KBM-7 (cell line): Measurements from ENCODE around the gene ACTR1B.
"Not testable (repeated sequence)": the region's sequence is repeated elsewhere in the genome, so short reads cannot be mapped to it uniquely, and the experiment has no call there.

ENCODE experiments used
- DNase-seq: peaks from one replicate; pipeline ENCODE4 v3.0.0-alpha.2; 2015
- in situ Hi-C: fragments of 300-500 bp; cut with MboI; formaldehyde crosslinking; loops from 2 replicates; pipeline ENCODE4 v1.14.3; 2020; ENCODE audit warnings: low sequenced_read_pairs, low pct_unique_long_range_greater_than_20kb, mixed read lengths

The ACTR1B gene

GRCh38 chr2:97693476-97693875 lies 29.6 kb upstream of the ACTR1B start:
- DNase-seq = no peak
- in situ Hi-C loops = no loop called here

- no peak for DNase-seq
- in situ Hi-C loops = no loop called here
Measured at GRCh38 chr2:97691166-97691565, 27.3 kb upstream of the ACTR1B start.

GRCh38 chr2:97688062-97688827 lies 24.4 kb upstream of the ACTR1B start:
- DNase-seq = no peak
- in situ Hi-C loops = no loop called here

GRCh38 chr2:97687235-97687634 lies 23.4 kb upstream of the ACTR1B start:
- in situ Hi-C loops, DNase-seq: not testable (repeated sequence)

- in situ Hi-C loops = no loop called here
- DNase-seq = no peak
Measured at GRCh38 chr2:97678298-97678697, 14.5 kb upstream of the ACTR1B start.

GRCh38 chr2:97677480-97677879 lies 13.6 kb upstream of the ACTR1B start:
- in situ Hi-C loops = no loop called here
- no peak for DNase-seq

- in situ Hi-C loops = no loop called here
- no peak for DNase-seq
Measured at GRCh38 chr2:97676620-97677019, 12.8 kb upstream of the ACTR1B start.

- in situ Hi-C loops = no loop called here
- DNase-seq = no peak
Measured at GRCh38 chr2:97675430-97676113, 11.7 kb upstream of the ACTR1B start.

GRCh38 chr2:97673915-97674283 lies 10.1 kb upstream of the ACTR1B start:
- DNase-seq = peak; percentile 32
- in situ Hi-C loops = no loop called here

- no peak for DNase-seq
- in situ Hi-C loops = no loop called here
Measured at GRCh38 chr2:97673182-97673914, 9.5 kb upstream of the ACTR1B start.

GRCh38 chr2:97672606-97673140 lies 8.8 kb upstream of the ACTR1B start:
- DNase-seq, in situ Hi-C loops: not testable (repeated sequence)

- no peak for DNase-seq
- in situ Hi-C loops = no loop called here
Measured at GRCh38 chr2:97671526-97671925, 7.7 kb upstream of the ACTR1B start.

GRCh38 chr2:97670471-97670870 lies 6.6 kb upstream of the ACTR1B start:
- DNase-seq = no peak
- in situ Hi-C loops = no loop called here

- no peak for DNase-seq
- in situ Hi-C loops = no loop called here
Measured at GRCh38 chr2:97669448-97669847, 5.6 kb upstream of the ACTR1B start, which contains the start of gene C2orf92. Gene C2orf92, plus strand, starts transcription at chr2:97669713. Its CDS starts 76 bp downstream, at chr2:97669789.

- no peak for DNase-seq
- in situ Hi-C loops = no loop called here
Measured at GRCh38 chr2:97664636-97664970, 759 bp upstream of the ACTR1B start.

- in situ Hi-C loops = no loop called here
- DNase-seq = no peak
Measured at GRCh38 chr2:97663626-97663961, 250 bp downstream of the ACTR1B start.

GRCh38 chr2:97662895-97663625 lies 784 bp downstream of the ACTR1B start:
- peak; percentile 69 for DNase-seq
- in situ Hi-C loops = no loop called here

GRCh38 chr2:97662386-97662894 lies 1.4 kb downstream of the ACTR1B start:
- no peak for DNase-seq
- in situ Hi-C loops = no loop called here

GRCh38 chr2:97661927-97662326 lies 1.9 kb downstream of the ACTR1B start:
- in situ Hi-C loops = no loop called here
- DNase-seq = no peak
